Transverse colon (tissue), 4 donors: ENCODE data around the gene ORC3.

Experiments used
- CTCF ChIP-seq, 5 experiments: fragments of 200-600 bp in 3 of 5; fragments of 450-650 bp in 2 of 5; sonication (generic) in 3 of 5; IDR thresholded peaks; 1 replicate in 2 of 5; 2 replicates in 3 of 5; pipeline ENCODE4 v1.5.1; 2016 to 2017; ENCODE audit warnings: antibody characterized with exemption in 5 of 5, inconsistent platforms in 3 of 5, mild to moderate bottlenecking in 2 of 5, moderate library complexity in 1 of 5
- POLR2AphosphoS5 ChIP-seq, 3 donors: sonication (generic); formaldehyde crosslinking; IDR thresholded peaks; one replicate each; pipeline ENCODE4 v1.6.1; 2016; ENCODE audit warnings: antibody characterized with exemption in 3 of 3

GRCh38 chr6:87653074-87653962, 63.4 kb downstream of the ORC3 start:
- no peak for TF ChIP-seq CTCF (IDR thresholded peaks at IDR 0.05)
- TF ChIP-seq POLR2AphosphoS5 (IDR thresholded peaks at IDR 0.05) = no peak
